SK-N-MC (cell line): ENCODE results near the gene PHF12.
"Not testable (repeated sequence)": the region's sequence is repeated elsewhere in the genome, so short reads cannot be mapped to it uniquely, and the experiment has no call there.

ENCODE experiments used
- DNase-seq: peaks from one replicate; pipeline ENCODE4 v3.0.0-alpha.2; 2011; ENCODE audit warnings: low read depth, low spot score
- H3K27ac ChIP-seq: fragments of 200-600 bp; sonication (generic); 2 replicates; pipeline ENCODE4 v1.5.1; 2016; ENCODE audit warnings: mixed run types
- H3K36me3 ChIP-seq: fragments of 200-600 bp; sonication (generic); 2 replicates; pipeline ENCODE4 v1.6.1; 2017; ENCODE audit warnings: antibody characterized with exemption, low read length, mixed read lengths; ENCODE audit not compliant: insufficient read depth
- H3K4me3 ChIP-seq: fragments of 200-600 bp; sonication (generic); 2 replicates; pipeline ENCODE4 v1.5.1; 2016
- H3K9ac ChIP-seq: fragments of 200-600 bp; sonication (generic); 2 replicates; pipeline ENCODE4 v1.8.0; 2017; ENCODE audit warnings: mixed run types, mixed read lengths; ENCODE audit not compliant: insufficient read length
- H3K9me3 ChIP-seq: fragments of 200-600 bp; sonication (generic); 2 replicates; pipeline ENCODE4 v1.6.1; 2017; ENCODE audit warnings: low read depth, mild to moderate bottlenecking, antibody characterized with exemption, low read length, moderate library complexity, mixed read lengths
- EZH2 ChIP-seq: fragments of 200-600 bp; sonication (generic); IDR thresholded peaks from one replicate; pipeline ENCODE4 v1.6.1; 2017; ENCODE audit warnings: antibody characterized with exemption
- FOXP2 ChIP-seq: optimal IDR thresholded peaks from 2 replicates; pipeline ENCODE3; 2011; ENCODE audit warnings: mild to moderate bottlenecking, moderate library complexity; ENCODE audit not compliant: insufficient read depth; ENCODE audit errors: extremely low read length, control extremely low read depth
- POLR2AphosphoS5 ChIP-seq: IDR thresholded peaks from 2 replicates; pipeline ENCODE4 v1.6.1; 2012; ENCODE audit warnings: mild to moderate bottlenecking, low read depth, low read length, borderline replicate concordance

The PHF12 gene

GRCh38 chr17:28907709-28908475, 43.4 kb downstream of the PHF12 start:
- Histone ChIP-seq H3K9ac (no peak overlapping the region), H3K4me3 (no peak overlapping the region), H3K36me3 (peaks cover 69% of the 10 kb centered on the region), H3K9me3 (no peaks in the 10 kb centered on the region), H3K27ac (peak overlapping the region; percentile 54)
- TF ChIP-seq EZH2 (no peak), POLR2AphosphoS5 (no peak), FOXP2 (no peak)
- DNase-seq: no peak

GRCh38 chr17:28906706-28907438, 44.4 kb downstream of the PHF12 start:
- Histone ChIP-seq H3K4me3 (no peak overlapping the region), H3K9me3 (no peaks in the 10 kb centered on the region), H3K27ac (no peak overlapping the region), H3K9ac (no peak overlapping the region), H3K36me3 (peaks cover 58% of the 10 kb centered on the region)
- TF ChIP-seq FOXP2: no peak
- no peak; the same call in 1 of the 2 replicates for TF ChIP-seq POLR2AphosphoS5
- TF ChIP-seq EZH2: no peak
- no peak for DNase-seq

- no peak for DNase-seq
- no peak overlapping the region for H3K9ac ChIP-seq
- no peak for TF ChIP-seq EZH2
- TF ChIP-seq FOXP2: no peak
- TF ChIP-seq POLR2AphosphoS5: no peak
- H3K36me3 ChIP-seq: peaks cover 54% of the 10 kb centered on the region
- H3K4me3 ChIP-seq: no peak overlapping the region
- H3K27ac ChIP-seq: 0 out of 2 replicates have a peak overlapping the region, but pooled peaks have one; percentile 39
- H3K9me3 ChIP-seq: no peaks in the 10 kb centered on the region
Observed at GRCh38 chr17:28906276-28906675, 45.0 kb downstream of the PHF12 start.

GRCh38 chr17:28904800-28905199, 46.5 kb downstream of the PHF12 start:
- peaks cover 48% of the 10 kb centered on the region for H3K36me3 ChIP-seq
- TF ChIP-seq EZH2 (no peak), FOXP2 (no peak), POLR2AphosphoS5 (no peak)
- no peak overlapping the region for H3K9ac ChIP-seq
- no peaks in the 10 kb centered on the region for H3K9me3 ChIP-seq
- H3K4me3 ChIP-seq: no peak overlapping the region
- no peak for DNase-seq
- H3K27ac ChIP-seq: peak overlapping the region; percentile 30; the same call in 1 of the 2 replicates

GRCh38 chr17:28903546-28903841, 47.8 kb downstream of the PHF12 start:
- H3K9ac ChIP-seq, H3K9me3 ChIP-seq, DNase-seq, H3K27ac ChIP-seq: not testable (repeated sequence)
- Histone ChIP-seq H3K4me3 (peak overlapping the region; percentile 96), H3K36me3 (peaks cover 37% of the 10 kb centered on the region)

- peaks cover 32% of the 10 kb centered on the region for H3K36me3 ChIP-seq
- H3K27ac ChIP-seq: peak within 1 kb of the TSS; percentile 31; the same call in 1 of the 2 replicates
- H3K4me3 ChIP-seq: peak within 1 kb of the TSS; percentile 96
- TF ChIP-seq EZH2 (no peak), POLR2AphosphoS5 (no peak; the same call in 1 of the 2 replicates), FOXP2 (peak; percentile 94)
- H3K9ac ChIP-seq: peak within 1 kb of the TSS; percentile 80
- DNase-seq: no peak
- no peaks in the 10 kb centered on the region for H3K9me3 ChIP-seq
Observed at GRCh38 chr17:28902819-28903545, 48.3 kb downstream of the PHF12 start, which contains the start of gene DHRS13. Gene DHRS13 (minus strand): TSS chr17:28903079. CDS start chr17:28902944, 135 bp downstream.

- Histone ChIP-seq H3K9me3 (no peaks in the 10 kb centered on the region), H3K27ac (peak overlapping the region; percentile 31; the same call in 1 of the 2 replicates)
- TF ChIP-seq POLR2AphosphoS5 (0 out of 2 replicates have a peak, but pooled peaks have one; percentile 8), EZH2 (no peak), FOXP2 (no peak)
Observed at GRCh38 chr17:28901866-28902818, 49.2 kb downstream of the PHF12 start.

More at GRCh38 chr17:28901866-28902818, 49.2 kb downstream of the PHF12 start:
- DNase-seq: no peak
- Histone ChIP-seq H3K36me3 (peaks cover 24% of the 10 kb centered on the region), H3K9ac (peak overlapping the region; percentile 80), H3K4me3 (peak overlapping the region; percentile 96)
